GM23338 (cell line): ENCODE data around the gene CHRNB2.

ENCODE experiments used
- CREB1 ChIP-seq: fragments of 250-450 bp; sonication (Bioruptor Pico); IDR thresholded peaks from 2 replicates; pipeline ENCODE4 v1.5.0; 2020; ENCODE audit warnings: low read depth, mild to moderate bottlenecking, moderate library complexity
- CTCF ChIP-seq, 2 experiments: fragments of 200-600 bp in 1 of 2; sonication (generic) in 1 of 2; conservative IDR thresholded peaks; 2 replicates each; pipeline versions ENCODE4 v1.5.1 to v1.6.1; 2016 to 2017; ENCODE audit warnings: antibody characterized with exemption in 2 of 2, low read depth in 2 of 2, mild to moderate bottlenecking in 2 of 2, moderate library complexity in 1 of 2
- EZH2 ChIP-seq: fragments of 200-600 bp; sonication (generic); IDR thresholded peaks from one replicate; pipeline ENCODE4 v1.8.0; 2017; ENCODE audit warnings: antibody characterized with exemption, mild to moderate bottlenecking, low read depth; ENCODE audit not compliant: unreplicated experiment
- EZH2phosphoT487 ChIP-seq: fragments of 200-600 bp; sonication (generic); IDR thresholded peaks from one replicate; pipeline ENCODE4 v1.8.1; 2018; ENCODE audit warnings: antibody characterized with exemption; ENCODE audit not compliant: unreplicated experiment
- JUNB ChIP-seq: IDR thresholded peaks from one replicate; pipeline ENCODE4 v1.6.1; 2016; ENCODE audit warnings: antibody characterized with exemption; ENCODE audit not compliant: unreplicated experiment
- NANOG ChIP-seq: IDR thresholded peaks from 2 replicates; pipeline ENCODE4 v1.6.1; 2016; ENCODE audit warnings: antibody characterized with exemption, borderline replicate concordance
- POLR2AphosphoS5 ChIP-seq: IDR thresholded peaks from 2 replicates; pipeline ENCODE4 v1.6.1; 2016; ENCODE audit warnings: antibody characterized with exemption, low read depth
- STAT1 ChIP-seq: IDR thresholded peaks from one replicate; pipeline ENCODE4 v1.6.1; 2016; ENCODE audit warnings: antibody characterized with exemption; ENCODE audit not compliant: unreplicated experiment
- ZNF331 ChIP-seq: fragments of 250-450 bp; sonication (Bioruptor Pico); IDR thresholded peaks from 2 replicates; pipeline ENCODE4 v1.5.0; 2020; ENCODE audit warnings: low read depth, mild to moderate bottlenecking, moderate library complexity
- TF ChIP-seq, protein P1 (sequence below): IDR thresholded peaks from one replicate; pipeline ENCODE4 v1.6.1; 2018; ENCODE audit warnings: antibody characterized with exemption; ENCODE audit not compliant: unreplicated experiment

- TF ChIP-seq CTCF (conservative IDR thresholded peaks at IDR 0.05; ENCODE audit: low read depth in 2 of 2), result no peak
- no peak for TF ChIP-seq EZH2
- TF ChIP-seq CREB1 (CRISPR knock-in tag), result no peak
- TF ChIP-seq, protein P1, sequence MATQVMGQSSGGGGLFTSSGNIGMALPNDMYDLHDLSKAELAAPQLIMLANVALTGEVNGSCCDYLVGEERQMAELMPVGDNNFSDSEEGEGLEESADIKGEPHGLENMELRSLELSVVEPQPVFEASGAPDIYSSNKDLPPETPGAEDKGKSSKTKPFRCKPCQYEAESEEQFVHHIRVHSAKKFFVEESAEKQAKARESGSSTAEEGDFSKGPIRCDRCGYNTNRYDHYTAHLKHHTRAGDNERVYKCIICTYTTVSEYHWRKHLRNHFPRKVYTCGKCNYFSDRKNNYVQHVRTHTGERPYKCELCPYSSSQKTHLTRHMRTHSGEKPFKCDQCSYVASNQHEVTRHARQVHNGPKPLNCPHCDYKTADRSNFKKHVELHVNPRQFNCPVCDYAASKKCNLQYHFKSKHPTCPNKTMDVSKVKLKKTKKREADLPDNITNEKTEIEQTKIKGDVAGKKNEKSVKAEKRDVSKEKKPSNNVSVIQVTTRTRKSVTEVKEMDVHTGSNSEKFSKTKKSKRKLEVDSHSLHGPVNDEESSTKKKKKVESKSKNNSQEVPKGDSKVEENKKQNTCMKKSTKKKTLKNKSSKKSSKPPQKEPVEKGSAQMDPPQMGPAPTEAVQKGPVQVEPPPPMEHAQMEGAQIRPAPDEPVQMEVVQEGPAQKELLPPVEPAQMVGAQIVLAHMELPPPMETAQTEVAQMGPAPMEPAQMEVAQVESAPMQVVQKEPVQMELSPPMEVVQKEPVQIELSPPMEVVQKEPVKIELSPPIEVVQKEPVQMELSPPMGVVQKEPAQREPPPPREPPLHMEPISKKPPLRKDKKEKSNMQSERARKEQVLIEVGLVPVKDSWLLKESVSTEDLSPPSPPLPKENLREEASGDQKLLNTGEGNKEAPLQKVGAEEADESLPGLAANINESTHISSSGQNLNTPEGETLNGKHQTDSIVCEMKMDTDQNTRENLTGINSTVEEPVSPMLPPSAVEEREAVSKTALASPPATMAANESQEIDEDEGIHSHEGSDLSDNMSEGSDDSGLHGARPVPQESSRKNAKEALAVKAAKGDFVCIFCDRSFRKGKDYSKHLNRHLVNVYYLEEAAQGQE, result no peak
- TF ChIP-seq JUNB, result no peak
- no peak for TF ChIP-seq POLR2AphosphoS5
- no peak for TF ChIP-seq STAT1
- TF ChIP-seq NANOG, result no peak
- no peak for TF ChIP-seq EZH2phosphoT487
- TF ChIP-seq ZNF331, result no peak
Observed at GRCh38 chr1:154549202-154549770, 18.3 kb upstream of the CHRNB2 start.
